Peyer's patch (tissue), 4 donors: ENCODE results near the gene LINC00237.

Source experiments
- POLR2A ChIP-seq, 2 donors: fragments of 450-650 bp; IDR thresholded peaks; one replicate each; pipeline ENCODE4 v1.5.1; 2017; ENCODE audit warnings: antibody characterized with exemption in 2 of 2, mild to moderate bottlenecking in 2 of 2, moderate library complexity in 2 of 2
- TF ChIP-seq, protein P1 (sequence below), 6 experiments: fragments of 450-650 bp in 4 of 6; fragments of 200-600 bp in 2 of 6; sonication (generic) in 1 of 6; IDR thresholded peaks; one replicate each; pipeline ENCODE4 v1.5.1; 2017 to 2019; ENCODE audit warnings: antibody characterized with exemption in 6 of 6, mild to moderate bottlenecking in 3 of 6, moderate library complexity in 1 of 6

DNA sequence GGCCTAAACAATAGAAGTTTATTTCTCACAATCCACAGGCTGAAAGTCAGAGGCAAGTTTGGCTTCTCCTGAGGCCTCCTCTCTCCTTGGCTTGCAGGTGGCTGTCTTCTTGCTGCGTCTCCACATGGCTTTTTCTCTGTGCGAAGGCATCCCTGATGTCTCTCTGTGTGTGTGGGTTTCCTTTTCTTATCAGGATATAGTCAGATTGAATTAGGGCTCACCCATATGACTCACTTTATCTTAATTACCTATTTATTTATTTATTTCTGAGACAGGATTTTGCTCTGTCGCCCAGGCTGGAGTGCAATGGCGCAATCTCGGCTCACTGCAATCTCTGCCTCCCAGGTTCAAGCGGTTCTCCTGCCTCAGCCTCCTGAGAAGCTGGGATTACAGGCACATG lies 30.7 kb downstream of the LINC00237 start:
- TF ChIP-seq, protein P1, sequence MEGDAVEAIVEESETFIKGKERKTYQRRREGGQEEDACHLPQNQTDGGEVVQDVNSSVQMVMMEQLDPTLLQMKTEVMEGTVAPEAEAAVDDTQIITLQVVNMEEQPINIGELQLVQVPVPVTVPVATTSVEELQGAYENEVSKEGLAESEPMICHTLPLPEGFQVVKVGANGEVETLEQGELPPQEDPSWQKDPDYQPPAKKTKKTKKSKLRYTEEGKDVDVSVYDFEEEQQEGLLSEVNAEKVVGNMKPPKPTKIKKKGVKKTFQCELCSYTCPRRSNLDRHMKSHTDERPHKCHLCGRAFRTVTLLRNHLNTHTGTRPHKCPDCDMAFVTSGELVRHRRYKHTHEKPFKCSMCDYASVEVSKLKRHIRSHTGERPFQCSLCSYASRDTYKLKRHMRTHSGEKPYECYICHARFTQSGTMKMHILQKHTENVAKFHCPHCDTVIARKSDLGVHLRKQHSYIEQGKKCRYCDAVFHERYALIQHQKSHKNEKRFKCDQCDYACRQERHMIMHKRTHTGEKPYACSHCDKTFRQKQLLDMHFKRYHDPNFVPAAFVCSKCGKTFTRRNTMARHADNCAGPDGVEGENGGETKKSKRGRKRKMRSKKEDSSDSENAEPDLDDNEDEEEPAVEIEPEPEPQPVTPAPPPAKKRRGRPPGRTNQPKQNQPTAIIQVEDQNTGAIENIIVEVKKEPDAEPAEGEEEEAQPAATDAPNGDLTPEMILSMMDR (IDR thresholded peaks at IDR 0.05) = no peak
- TF ChIP-seq POLR2A (IDR thresholded peaks at IDR 0.05) = no peak
